Ectodermal cell (in vitro differentiated cells): ENCODE results near the gene SLC17A4.

Experiments
- H3K27ac ChIP-seq: 2 replicates; pipeline ENCODE4 v1.7.0; 2013; ENCODE audit warnings: mild to moderate bottlenecking, low read depth, low read length; ENCODE audit not compliant: insufficient read depth, poor library complexity, severe bottlenecking
- H3K27me3 ChIP-seq: 2 replicates; pipeline ENCODE4 v1.7.0; 2013; ENCODE audit warnings: mild to moderate bottlenecking, low read length; ENCODE audit not compliant: insufficient read depth, control insufficient read depth, poor library complexity, severe bottlenecking
- H3K36me3 ChIP-seq: one replicate; pipeline ENCODE4 v1.7.0; 2013; ENCODE audit warnings: low read length; ENCODE audit not compliant: control insufficient read depth, insufficient read depth
- H3K4me1 ChIP-seq: one replicate; pipeline ENCODE4 v1.7.0; 2013; ENCODE audit warnings: low read length; ENCODE audit not compliant: control insufficient read depth, insufficient read depth
- H3K4me3 ChIP-seq: 2 replicates; pipeline ENCODE4 v1.7.0; 2013; ENCODE audit warnings: low read depth, low read length, control low read depth; ENCODE audit not compliant: insufficient read depth
- H3K9me3 ChIP-seq: 2 replicates; pipeline ENCODE4 v1.7.0; 2013; ENCODE audit warnings: mild to moderate bottlenecking, low read length, moderate library complexity; ENCODE audit not compliant: control insufficient read depth
- WGBS, 2 experiments: methylation state at CpG; one replicate each; pipeline ENCODE4 v1.1.7; 2013; ENCODE audit warnings: missing lambda C conversion rate in 2 of 2; 5-methylcytosine and 5-hydroxymethylcytosine counted together

SLC17A4 gene

DNA sequence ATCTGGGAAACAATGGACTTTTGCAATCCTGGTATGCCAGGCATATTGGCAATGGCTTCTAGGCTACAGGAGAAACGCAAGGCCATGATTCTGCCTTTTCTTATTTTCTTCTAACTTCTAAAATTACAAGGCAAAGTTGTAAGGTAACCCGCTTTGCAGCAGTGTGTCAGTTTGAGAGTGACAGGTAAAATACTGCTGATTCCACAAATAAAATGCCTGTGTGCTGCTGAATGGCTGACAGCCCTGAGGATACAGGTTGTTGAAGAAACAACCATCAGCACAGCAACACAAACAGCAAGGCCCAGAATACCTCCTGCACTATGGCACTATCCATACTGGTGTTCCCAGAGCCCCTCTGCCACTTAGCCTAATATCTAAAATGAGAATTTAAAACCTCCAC lies 40.2 kb downstream of the SLC17A4 start:
- Histone ChIP-seq H3K4me1 (no peaks in the 10 kb centered on the region), H3K9me3 (no peaks in the 10 kb centered on the region), H3K36me3 (no peaks in the 10 kb centered on the region), H3K27ac (no peak overlapping the region), H3K4me3 (no peak overlapping the region), H3K27me3 (no peaks in the 10 kb centered on the region)
- WGBS, 2 experiments, result 91% methylated on average over 2 of the region's 2 CpGs

DNA sequence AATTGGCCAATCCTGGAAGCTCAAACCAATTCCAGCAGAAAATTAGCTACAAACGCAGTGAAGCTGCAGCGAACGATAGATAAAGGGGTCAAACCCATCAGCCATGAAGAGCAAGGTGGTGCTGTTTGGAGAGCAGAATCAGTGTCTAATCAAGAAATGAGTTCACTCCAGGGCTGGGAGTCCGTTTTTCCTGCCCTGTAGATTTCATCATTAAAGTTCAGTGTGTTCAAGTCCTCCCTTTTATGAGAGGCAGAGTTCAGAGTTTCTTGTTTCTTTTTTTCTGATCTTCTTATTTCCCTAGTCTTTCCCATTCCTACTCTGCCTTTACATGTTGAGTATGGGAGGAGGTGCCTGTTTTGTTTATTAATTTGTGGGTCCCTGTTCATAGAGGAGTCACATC lies 46.9 kb downstream of the SLC17A4 start:
- Histone ChIP-seq H3K4me1 (no peaks in the 10 kb centered on the region), H3K36me3 (no peaks in the 10 kb centered on the region), H3K27me3 (no peaks in the 10 kb centered on the region), H3K9me3 (no peaks in the 10 kb centered on the region), H3K27ac (no peak overlapping the region), H3K4me3 (no peak overlapping the region)
- 91 to 94% methylated on average over 4 of the region's 4 CpGs for WGBS, 2 experiments

DNA sequence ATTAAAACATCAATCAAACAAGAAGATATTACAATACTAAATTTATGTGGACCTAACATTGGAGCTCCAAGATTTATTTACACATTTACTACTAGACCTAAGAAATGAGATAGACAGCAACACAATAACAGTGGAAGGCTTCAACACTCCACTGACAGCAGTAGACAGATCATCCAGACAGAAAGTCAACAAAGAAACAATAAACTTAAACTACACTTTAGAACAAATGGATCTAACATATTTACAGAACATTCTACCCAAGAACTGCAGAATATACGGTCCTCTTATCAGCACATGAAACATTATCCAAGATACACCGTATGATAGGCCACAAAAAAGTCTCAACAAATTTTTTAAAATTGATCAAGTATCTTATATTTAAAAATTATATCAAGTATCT lies 50.3 kb downstream of the SLC17A4 start:
- H3K9me3 ChIP-seq, result no peaks in the 10 kb centered on the region
- H3K4me3 ChIP-seq, result no peak overlapping the region
- 93 to 97% methylated on average over 1 to 2 of the region's 2 CpGs for WGBS, 2 experiments
- H3K36me3 ChIP-seq, result no peaks in the 10 kb centered on the region
- H3K4me1 ChIP-seq, result no peaks in the 10 kb centered on the region
- H3K27ac ChIP-seq, result no peak overlapping the region
- H3K27me3 ChIP-seq, result no peaks in the 10 kb centered on the region

DNA sequence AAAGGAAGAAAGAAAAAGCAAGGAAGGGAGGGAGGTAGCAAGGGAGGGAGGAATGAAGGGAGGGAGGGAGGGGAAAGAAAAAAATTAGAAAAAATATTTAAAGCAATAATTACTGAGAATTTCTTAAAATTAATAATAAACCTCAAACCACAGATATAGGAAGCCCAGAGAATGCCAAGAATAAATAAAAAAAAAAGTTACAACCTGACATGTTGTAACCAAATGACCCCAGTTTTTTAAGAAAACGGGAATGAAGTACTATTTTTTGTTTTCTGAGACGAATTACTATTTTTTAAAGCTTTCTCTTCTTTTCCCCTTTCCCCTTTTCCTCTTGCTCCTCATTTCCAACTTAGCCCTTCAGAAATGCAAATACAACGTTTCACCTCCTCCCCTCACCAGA lies 60.7 kb downstream of the SLC17A4 start:
- Histone ChIP-seq H3K9me3 (no peaks in the 10 kb centered on the region), H3K36me3 (no peaks in the 10 kb centered on the region), H3K4me1 (no peaks in the 10 kb centered on the region), H3K27ac (no peak overlapping the region), H3K4me3 (no peak overlapping the region), H3K27me3 (no peaks in the 10 kb centered on the region)
- 68 to 73% methylated on average over 3 of the region's 3 CpGs for whole genome bisulfite sequencing, 2 experiments

DNA sequence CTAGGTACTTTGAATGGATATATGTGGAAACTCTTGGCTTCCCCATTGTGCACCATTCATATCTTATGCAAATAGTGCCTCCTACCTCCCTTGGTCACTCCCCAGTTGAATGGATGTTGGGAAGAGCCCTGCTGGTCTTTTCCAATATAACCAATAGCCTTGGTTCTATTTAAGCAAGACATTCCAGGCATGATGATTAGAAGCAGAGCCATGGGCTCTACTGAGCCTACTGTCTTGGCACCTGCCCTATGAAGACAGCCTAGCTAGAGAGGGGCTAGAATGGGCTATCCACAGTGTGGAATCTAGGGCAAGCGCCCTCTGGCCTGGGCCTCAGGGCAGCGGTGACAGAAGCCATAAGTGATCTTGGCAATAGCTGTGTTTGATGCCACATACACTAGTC lies 61.7 kb downstream of the SLC17A4 start:
- no peaks in the 10 kb centered on the region for H3K4me1 ChIP-seq
- H3K4me3 ChIP-seq, result no peak overlapping the region
- no peak overlapping the region for H3K27ac ChIP-seq
- no peaks in the 10 kb centered on the region for H3K36me3 ChIP-seq
- H3K27me3 ChIP-seq, result no peaks in the 10 kb centered on the region
- 93 to 95% methylated on average over 2 of the region's 2 CpGs for WGBS, 2 experiments
- H3K9me3 ChIP-seq, result no peaks in the 10 kb centered on the region

DNA sequence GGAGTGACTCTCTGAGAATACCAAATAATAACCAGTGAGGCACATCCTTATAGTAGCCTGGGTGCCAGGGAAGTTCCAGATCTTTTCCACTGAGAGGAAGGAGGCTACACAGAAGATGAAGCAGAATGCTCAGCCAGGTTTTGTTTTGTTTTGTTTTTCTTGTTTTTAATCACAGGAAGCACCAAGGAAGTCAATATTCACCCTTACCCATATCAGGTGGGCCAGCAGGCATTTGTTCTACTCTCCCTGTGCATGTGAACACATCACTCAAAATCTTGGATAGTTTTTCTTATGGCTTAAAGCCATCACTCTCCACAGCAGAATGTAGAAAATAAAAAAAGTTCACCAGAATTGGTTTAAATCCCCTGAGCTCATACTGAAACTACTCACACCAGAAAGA lies 66.8 kb downstream of the SLC17A4 start:
- no peaks in the 10 kb centered on the region for H3K27me3 ChIP-seq
- no peak overlapping the region for H3K4me3 ChIP-seq
- H3K4me1 ChIP-seq, result no peaks in the 10 kb centered on the region
- H3K27ac ChIP-seq, result no peak overlapping the region
- H3K36me3 ChIP-seq, result no peaks in the 10 kb centered on the region
- H3K9me3 ChIP-seq, result no peaks in the 10 kb centered on the region

DNA sequence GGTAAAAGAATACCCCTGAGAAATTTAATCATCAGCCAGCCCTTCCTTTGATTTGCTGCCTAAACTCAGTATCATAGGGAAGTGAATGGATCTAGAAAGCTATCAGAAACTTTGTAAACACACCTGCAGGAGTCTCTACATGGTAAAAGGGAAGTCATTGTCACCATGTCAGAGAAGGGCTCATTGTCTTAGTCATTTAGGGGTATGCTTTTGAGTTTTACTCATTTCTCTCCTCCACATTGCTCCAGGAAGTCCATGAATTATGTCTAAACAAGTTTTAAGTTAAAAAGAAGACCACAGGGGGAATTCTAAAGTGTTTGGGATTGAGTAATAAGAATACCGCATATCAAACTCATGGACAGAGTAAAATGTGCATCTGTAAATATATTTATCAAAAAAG lies 74.8 kb downstream of the SLC17A4 start:
- Histone ChIP-seq H3K4me1 (no peaks in the 10 kb centered on the region), H3K27ac (no peak overlapping the region), H3K36me3 (no peaks in the 10 kb centered on the region), H3K27me3 (no peaks in the 10 kb centered on the region), H3K4me3 (no peak overlapping the region), H3K9me3 (no peaks in the 10 kb centered on the region)
- 100% methylated on average over 1 of the region's 1 CpG; no CpG with 5 or more reads in 1 of the 2 experiments for WGBS, 2 experiments

DNA sequence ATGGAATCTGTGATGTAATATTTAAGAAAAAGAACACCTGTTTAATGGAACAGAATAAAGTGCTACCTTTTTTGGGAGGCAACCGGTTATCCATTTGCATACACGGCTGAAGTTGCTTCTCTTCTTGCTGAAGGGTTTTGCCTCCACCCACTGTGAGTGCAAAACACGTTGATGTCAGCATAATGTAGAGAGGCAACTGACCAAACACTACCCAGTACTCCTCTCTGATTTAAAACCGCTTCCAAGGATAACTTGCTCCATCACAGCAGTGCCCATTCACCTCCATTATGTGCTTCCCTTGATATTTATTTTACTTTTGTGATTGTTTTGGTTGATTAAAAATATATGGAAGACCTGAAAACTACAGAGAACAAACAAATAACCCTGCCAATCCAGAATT lies 75.9 kb downstream of the SLC17A4 start:
- Histone ChIP-seq H3K27ac (no peak overlapping the region), H3K27me3 (no peaks in the 10 kb centered on the region), H3K36me3 (no peaks in the 10 kb centered on the region), H3K4me3 (no peak overlapping the region), H3K4me1 (no peaks in the 10 kb centered on the region), H3K9me3 (no peaks in the 10 kb centered on the region)
- WGBS, 2 experiments, result 71 to 81% methylated on average over 3 to 4 of the region's 4 CpGs
